ENCODE results near the gene EFHC1.
"Not testable (repeated sequence)": the region's sequence is repeated elsewhere in the genome, so short reads cannot be mapped to it uniquely, and the experiment has no call there.

The EFHC1 gene

GRCh38 chr6:52454556-52454955 is 34.4 kb downstream of the EFHC1 start:
- DNase-seq = no peak

- DNase-seq = no peak
Observed at GRCh38 chr6:52457096-52457495, 37.0 kb downstream of the EFHC1 start.

- not testable (repeated sequence) for DNase-seq
Observed at GRCh38 chr6:52461194-52461593, 41.1 kb downstream of the EFHC1 start.

GRCh38 chr6:52474173-52474572 is 54.0 kb downstream of the EFHC1 start:
- DNase-seq = no peak

GRCh38 chr6:52475307-52475706 is 55.2 kb downstream of the EFHC1 start:
- DNase-seq = no peak

GRCh38 chr6:52482903-52483670 is 62.9 kb downstream of the EFHC1 start:
- no peak for DNase-seq

- DNase-seq = no peak
Observed at GRCh38 chr6:52483671-52484003, 63.5 kb downstream of the EFHC1 start.

- no peak for DNase-seq
Observed at GRCh38 chr6:52489881-52490280, 69.7 kb downstream of the EFHC1 start.

- DNase-seq = no peak
Observed at GRCh38 chr6:52491203-52492069, 71.3 kb downstream of the EFHC1 start.

GRCh38 chr6:52493669-52494068 is 73.5 kb downstream of the EFHC1 start:
- no peak for DNase-seq

GRCh38 chr6:52494298-52495072 is 74.3 kb downstream of the EFHC1 start:
- no peak for DNase-seq

- DNase-seq = no peak
Observed at GRCh38 chr6:52495922-52496321, 75.8 kb downstream of the EFHC1 start.

- no peak for DNase-seq
Observed at GRCh38 chr6:52496631-52497030, 76.5 kb downstream of the EFHC1 start.

GRCh38 chr6:52497652-52498408 is 77.7 kb downstream of the EFHC1 start:
- DNase-seq = no peak

GRCh38 chr6:52498538-52499017 is 78.4 kb downstream of the EFHC1 start:
- DNase-seq = no peak

GRCh38 chr6:52499026-52499425 is 78.9 kb downstream of the EFHC1 start:
- no peak for DNase-seq

GRCh38 chr6:52499681-52500236 is 79.6 kb downstream of the EFHC1 start:
- peak in 1 of 2 experiments; percentile 12 for DNase-seq

GRCh38 chr6:52500238-52501129 is 80.3 kb downstream of the EFHC1 start:
- DNase-seq = peak in 1 of 2 experiments; percentile 57

GRCh38 chr6:52502306-52503029 is 82.3 kb downstream of the EFHC1 start:
- DNase-seq = no peak

- peak in 1 of 2 experiments; percentile 40 for DNase-seq
Observed at GRCh38 chr6:52503323-52503747, 83.2 kb downstream of the EFHC1 start.

Data from NCI-H446 (cell line).